ENCODE data around the gene ELP5. TPM values are rescaled to one million over a fixed set of nuclear protein-coding genes. Genes with fewer than 3 reads are reported as not detected.

The ELP5 gene
- total RNA-seq, 4 donors from 2014 or later, result 24.9 to 33.3 (median 27.8) TPM

DNA sequence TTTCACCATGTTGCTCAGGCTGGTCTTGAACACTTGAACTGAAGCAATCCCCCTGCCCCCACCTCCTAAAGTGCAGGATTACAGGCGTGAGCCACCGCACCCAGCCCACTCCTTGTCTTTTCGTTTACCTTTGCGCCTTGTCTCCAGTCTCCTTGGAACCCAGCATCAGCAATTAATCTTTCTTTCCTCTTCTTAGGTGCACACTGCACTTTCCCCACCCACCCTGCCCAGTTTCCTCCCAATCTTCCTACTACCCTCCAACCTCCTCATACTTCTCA, 11.7 kb downstream of the ELP5 start:
- Histone ChIP-seq H3K9me3 (no peaks in the 10 kb centered on the region), H3K36me3 (peaks cover 8 to 11% (median 9%) of the 10 kb centered on the region in 4 donors), H3K27me3 (peaks cover 17 to 67% (median 38%) of the 10 kb centered on the region in 4 donors), H3K4me3 (peak overlapping the region in 2 of 4 donors; percentile 29 to 64), H3K4me1 (peaks cover 25 to 40% (median 30%) of the 10 kb centered on the region in 4 donors), H3K27ac (replicated peaks in 1 of 4) (no peak overlapping the region)
- WGBS, result 31% methylated on average over 4 of the region's 4 CpGs
- intact Hi-C loops (cut with DNase I), result no loop called here
- DNase-seq (ENCODE audit: extremely low spot score), result no peak
- TF ChIP-seq EP300 (IDR thresholded peaks at IDR 0.05) (no peak), POLR2A (IDR thresholded peaks at IDR 0.05; ENCODE audit: low read depth) (no peak), POLR2AphosphoS5 (IDR thresholded peaks at IDR 0.05) (no peak)
- TF ChIP-seq, protein P1, sequence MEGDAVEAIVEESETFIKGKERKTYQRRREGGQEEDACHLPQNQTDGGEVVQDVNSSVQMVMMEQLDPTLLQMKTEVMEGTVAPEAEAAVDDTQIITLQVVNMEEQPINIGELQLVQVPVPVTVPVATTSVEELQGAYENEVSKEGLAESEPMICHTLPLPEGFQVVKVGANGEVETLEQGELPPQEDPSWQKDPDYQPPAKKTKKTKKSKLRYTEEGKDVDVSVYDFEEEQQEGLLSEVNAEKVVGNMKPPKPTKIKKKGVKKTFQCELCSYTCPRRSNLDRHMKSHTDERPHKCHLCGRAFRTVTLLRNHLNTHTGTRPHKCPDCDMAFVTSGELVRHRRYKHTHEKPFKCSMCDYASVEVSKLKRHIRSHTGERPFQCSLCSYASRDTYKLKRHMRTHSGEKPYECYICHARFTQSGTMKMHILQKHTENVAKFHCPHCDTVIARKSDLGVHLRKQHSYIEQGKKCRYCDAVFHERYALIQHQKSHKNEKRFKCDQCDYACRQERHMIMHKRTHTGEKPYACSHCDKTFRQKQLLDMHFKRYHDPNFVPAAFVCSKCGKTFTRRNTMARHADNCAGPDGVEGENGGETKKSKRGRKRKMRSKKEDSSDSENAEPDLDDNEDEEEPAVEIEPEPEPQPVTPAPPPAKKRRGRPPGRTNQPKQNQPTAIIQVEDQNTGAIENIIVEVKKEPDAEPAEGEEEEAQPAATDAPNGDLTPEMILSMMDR (IDR thresholded peaks at IDR 0.05), result no peak

GRCh38 chr17:7266784-7267183, 14.8 kb downstream of the ELP5 start:
- intact Hi-C loops (cut with DNase I), result no loop called here
- WGBS, result 80% methylated on average over 1 of the region's 1 CpG
- no peak for DNase-seq (ENCODE audit: extremely low spot score)
- Histone ChIP-seq H3K27ac (replicated peaks in 1 of 4) (no peak overlapping the region), H3K4me1 (peaks cover 14 to 22% (median 16%) of the 10 kb centered on the region in 4 donors), H3K4me3 (no peak overlapping the region), H3K27me3 (peaks cover 11 to 61% (median 28%) of the 10 kb centered on the region in 4 donors), H3K36me3 (no peaks in the 10 kb centered on the region), H3K9me3 (no peaks in the 10 kb centered on the region)
- TF ChIP-seq POLR2A (IDR thresholded peaks at IDR 0.05; ENCODE audit: low read depth) (no peak), POLR2AphosphoS5 (IDR thresholded peaks at IDR 0.05) (no peak), EP300 (IDR thresholded peaks at IDR 0.05) (no peak)
- TF ChIP-seq, protein P1 (IDR thresholded peaks at IDR 0.05), result no peak

GRCh38 chr17:7279448-7279847, 27.4 kb downstream of the ELP5 start:
- no peak for TF ChIP-seq EP300 (IDR thresholded peaks at IDR 0.05)
- TF ChIP-seq, protein P1 (IDR thresholded peaks at IDR 0.05), result no peak
- TF ChIP-seq POLR2AphosphoS5 (IDR thresholded peaks at IDR 0.05), result no peak
- no peak for TF ChIP-seq POLR2A (IDR thresholded peaks at IDR 0.05; ENCODE audit: low read depth)
- WGBS, result 84% methylated on average over 8 of the region's 8 CpGs
- intact Hi-C loops (cut with DNase I), result no loop called here
- Histone ChIP-seq H3K27me3 (peaks cover 0 to 7% (median 0%) of the 10 kb centered on the region in 4 donors), H3K36me3 (peaks cover 7 to 10% (median 8%) of the 10 kb centered on the region in 4 donors), H3K4me1 (peaks cover 35 to 44% (median 39%) of the 10 kb centered on the region in 4 donors), H3K4me3 (no peak overlapping the region), H3K9me3 (no peaks in the 10 kb centered on the region), H3K27ac (replicated peaks in 1 of 4) (no peak overlapping the region)
- DNase-seq (ENCODE audit: extremely low spot score), result no peak

DNA sequence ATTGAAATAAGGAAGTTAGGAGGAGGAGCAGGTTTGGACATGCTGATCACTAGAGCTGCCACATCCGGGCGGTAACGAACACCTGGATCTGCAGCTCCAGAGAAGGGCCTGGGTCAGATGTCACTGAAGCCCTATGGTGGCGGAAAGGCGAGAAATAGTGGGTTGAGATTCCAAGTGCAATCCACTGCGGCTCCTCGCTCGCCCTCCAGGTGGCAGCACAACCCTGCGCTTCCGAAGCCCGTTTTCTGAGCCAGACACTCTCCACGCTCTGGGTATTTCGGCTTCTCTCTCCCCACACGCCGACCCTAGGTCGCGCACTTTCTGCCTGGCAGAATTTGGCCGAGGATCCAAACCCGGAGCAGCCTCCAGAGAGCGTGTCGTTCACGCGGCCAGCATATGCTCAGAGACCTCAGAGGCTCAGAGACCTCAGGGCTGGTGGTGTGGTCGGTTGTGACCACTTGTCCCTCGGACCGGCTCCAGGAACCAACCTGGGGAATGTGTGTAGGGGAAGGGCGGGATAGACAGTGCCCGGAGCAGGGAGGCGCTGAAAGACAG, 28.6 kb downstream of the ELP5 start:
- no peaks in the 10 kb centered on the region for H3K9me3 ChIP-seq
- peaks cover 14 to 21% (median 20%) of the 10 kb centered on the region in 4 donors for H3K36me3 ChIP-seq
- H3K27ac ChIP-seq (replicated peaks in 1 of 4), result peak overlapping the region; percentile 95 to 98 (median 96)
- intact Hi-C loops (cut with DNase I), result loop anchor here (1.0 kb wide), 1 partner anchor 16 kb away; no protein-coding TSS in a partner anchor
- H3K4me1 ChIP-seq, result peaks cover 45 to 56% (median 51%) of the 10 kb centered on the region in 4 donors
- 4% methylated on average over 13 of the region's 29 CpGs for WGBS
- DNase-seq (ENCODE audit: extremely low spot score), result peak; percentile 96
- peak overlapping the region; percentile 64 to 77 (median 69) for H3K4me3 ChIP-seq
- H3K27me3 ChIP-seq, result peaks cover 0 to 7% (median 0%) of the 10 kb centered on the region in 4 donors
- TF ChIP-seq EP300 (IDR thresholded peaks at IDR 0.05), result no peak
- TF ChIP-seq, protein P1 (IDR thresholded peaks at IDR 0.05), result peak in 2 of 3 experiments; percentile 95 to 98
- peak; percentile 50 to 77 for TF ChIP-seq POLR2AphosphoS5 (IDR thresholded peaks at IDR 0.05)
- TF ChIP-seq POLR2A (IDR thresholded peaks at IDR 0.05; ENCODE audit: low read depth), result peak; percentile 4

All from esophagus muscularis mucosa (tissue), 4 donors.